GM12892 (cell line): ENCODE data around the gene POTEF.
"Not testable (repeated sequence)": the region's sequence is repeated elsewhere in the genome, so short reads cannot be mapped to it uniquely, and the experiment has no call there.

Experiments
- POLR2A ChIP-seq: IDR thresholded peaks from 2 replicates; pipeline ENCODE4 v1.6.1; 2011; ENCODE audit warnings: low read depth, low read length, control low read depth
- POLR2AphosphoS5 ChIP-seq: IDR thresholded peaks from 2 replicates; pipeline ENCODE4 v1.6.1; 2011; ENCODE audit warnings: low read depth, low read length, control low read depth

DNA sequence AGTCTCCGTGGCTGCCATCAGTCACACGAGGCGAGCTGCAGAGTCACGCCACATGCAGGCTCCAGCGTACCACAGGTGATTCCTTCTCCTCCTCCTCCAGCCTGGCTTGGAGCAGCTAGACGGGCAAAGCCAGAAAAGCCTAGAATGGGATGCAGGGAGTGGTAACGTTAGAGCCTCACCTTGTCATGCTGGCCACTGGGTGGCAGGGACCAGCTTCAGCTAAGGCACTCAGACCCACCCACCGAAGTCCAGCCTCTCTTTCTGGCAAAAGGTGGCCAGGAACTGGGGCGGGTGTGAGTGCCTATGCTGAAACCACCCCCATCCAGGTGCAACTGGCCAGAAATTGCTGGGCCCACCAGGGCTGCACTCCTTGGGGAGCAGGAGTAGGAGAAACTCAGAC is 1.3 kb downstream of the POTEF start:
- not testable (repeated sequence) for TF ChIP-seq POLR2AphosphoS5, POLR2A
